ENCODE results near the gene CAPN5. TPM values are rescaled to one million over a fixed set of nuclear protein-coding genes. Genes with fewer than 3 reads are reported as not detected.

Gene CAPN5
- total RNA-seq, 1 donor from 2014 or later = 15.0 TPM

- TF ChIP-seq POLR2AphosphoS5 (IDR thresholded peaks at IDR 0.05; ENCODE audit: insufficient read depth in 1 of 2, low read depth in 1 of 2) (no peak), CTCF (IDR thresholded peaks at IDR 0.05) (no peak), POLR2A (IDR thresholded peaks at IDR 0.05) (no peak)
- intact Hi-C loops (cut with DNase I) = no loop called here
- Histone ChIP-seq H3K27ac (no peak overlapping the region), H3K27me3 (no peaks in the 10 kb centered on the region), H3K4me3 (no peak overlapping the region), H3K36me3 (no peaks in the 10 kb centered on the region), H3K4me1 (no peaks in the 10 kb centered on the region), H3K9me3 (peaks cover 12% of the 10 kb centered on the region)
- no peak for DNase-seq (ENCODE audit: extremely low spot score in 2 of 2)
Observed at GRCh38 chr11:77053217-77054015, 13.4 kb upstream of the CAPN5 start.

- intact Hi-C loops (cut with DNase I) = no loop called here
- DNase-seq (ENCODE audit: extremely low spot score in 2 of 2) = no peak
Observed at GRCh38 chr11:77054084-77054483, 12.7 kb upstream of the CAPN5 start.

GRCh38 chr11:77055101-77055561 lies 11.6 kb upstream of the CAPN5 start:
- H3K27me3 ChIP-seq = no peaks in the 10 kb centered on the region
- H3K4me3 ChIP-seq = no peak overlapping the region
- no peak for DNase-seq (ENCODE audit: extremely low spot score in 2 of 2)
- no peaks in the 10 kb centered on the region for H3K36me3 ChIP-seq
- intact Hi-C loops (cut with DNase I) = no loop called here
- TF ChIP-seq POLR2A (IDR thresholded peaks at IDR 0.05) (no peak), POLR2AphosphoS5 (IDR thresholded peaks at IDR 0.05; ENCODE audit: insufficient read depth in 1 of 2, low read depth in 1 of 2) (no peak), CTCF (IDR thresholded peaks at IDR 0.05) (no peak)
- H3K9me3 ChIP-seq = peaks cover 12% of the 10 kb centered on the region
- no peaks in the 10 kb centered on the region for H3K4me1 ChIP-seq
- H3K27ac ChIP-seq = no peak overlapping the region

More at GRCh38 chr11:77054084-77054483, 12.7 kb upstream of the CAPN5 start:
- no peaks in the 10 kb centered on the region for H3K27me3 ChIP-seq
- no peak overlapping the region for H3K27ac ChIP-seq
- no peak for TF ChIP-seq POLR2A (IDR thresholded peaks at IDR 0.05)
- TF ChIP-seq CTCF (IDR thresholded peaks at IDR 0.05) = no peak
- TF ChIP-seq POLR2AphosphoS5 (IDR thresholded peaks at IDR 0.05; ENCODE audit: insufficient read depth in 1 of 2, low read depth in 1 of 2) = no peak
- no peak overlapping the region for H3K4me3 ChIP-seq
- no peaks in the 10 kb centered on the region for H3K4me1 ChIP-seq
- H3K9me3 ChIP-seq = peaks cover 12% of the 10 kb centered on the region
- no peaks in the 10 kb centered on the region for H3K36me3 ChIP-seq

GRCh38 chr11:77055913-77056312 lies 10.9 kb upstream of the CAPN5 start:
- Histone ChIP-seq H3K27me3 (no peaks in the 10 kb centered on the region), H3K9me3 (peaks cover 12% of the 10 kb centered on the region), H3K36me3 (no peaks in the 10 kb centered on the region), H3K4me3 (no peak overlapping the region), H3K4me1 (no peaks in the 10 kb centered on the region), H3K27ac (no peak overlapping the region)
- DNase-seq (ENCODE audit: extremely low spot score in 2 of 2) = no peak
- intact Hi-C loops (cut with DNase I) = no loop called here
- TF ChIP-seq CTCF (IDR thresholded peaks at IDR 0.05) = no peak
- no peak for TF ChIP-seq POLR2AphosphoS5 (IDR thresholded peaks at IDR 0.05; ENCODE audit: insufficient read depth in 1 of 2, low read depth in 1 of 2)
- no peak for TF ChIP-seq POLR2A (IDR thresholded peaks at IDR 0.05)

GRCh38 chr11:77056814-77057402 lies 9.9 kb upstream of the CAPN5 start:
- Histone ChIP-seq H3K4me1 (no peaks in the 10 kb centered on the region), H3K4me3 (no peak overlapping the region), H3K27me3 (no peaks in the 10 kb centered on the region), H3K27ac (no peak overlapping the region), H3K9me3 (peaks cover 12% of the 10 kb centered on the region), H3K36me3 (no peaks in the 10 kb centered on the region)
- TF ChIP-seq POLR2AphosphoS5 (IDR thresholded peaks at IDR 0.05; ENCODE audit: insufficient read depth in 1 of 2, low read depth in 1 of 2) (no peak), CTCF (IDR thresholded peaks at IDR 0.05) (no peak), POLR2A (IDR thresholded peaks at IDR 0.05) (no peak)
- no peak for DNase-seq (ENCODE audit: extremely low spot score in 2 of 2)
- intact Hi-C loops (cut with DNase I) = no loop called here
